Neural crest cell (in vitro differentiated cells): Measurements from ENCODE around the gene PF4V1. TPM values are rescaled to one million over a fixed set of nuclear protein-coding genes. Genes with fewer than 3 reads are reported as not detected.

Experiments used
- DNase-seq: peaks from one replicate; pipeline ENCODE4 v3.0.0; 2021; ENCODE audit warnings: low read depth, mixed read lengths, low spot score
- H3K27ac Mint-ChIP-seq: one replicate; pipeline ENCODE4 v1.8.0; 2021; ENCODE audit warnings: mild to moderate bottlenecking, mixed read lengths; ENCODE audit not compliant: unreplicated experiment
- H3K27me3 Mint-ChIP-seq: 2 replicates; pipeline ENCODE4 v1.8.0; 2021; ENCODE audit warnings: low read depth, mild to moderate bottlenecking, mixed read lengths
- H3K36me3 Mint-ChIP-seq: 2 replicates; pipeline ENCODE4 v1.8.0; 2021; ENCODE audit warnings: low read depth, mild to moderate bottlenecking, mixed read lengths
- H3K4me1 Mint-ChIP-seq: 2 replicates; pipeline ENCODE4 v1.8.0; 2021; ENCODE audit warnings: mixed read lengths
- H3K4me3 Mint-ChIP-seq: one replicate; pipeline ENCODE4 v1.8.0; 2021; ENCODE audit warnings: mild to moderate bottlenecking, mixed read lengths
- H3K9me3 Mint-ChIP-seq: 2 replicates; pipeline ENCODE4 v1.8.0; 2021; ENCODE audit warnings: mixed read lengths
- CTCF ChIP-seq: fragments of 200-600 bp; sonication (generic); conservative IDR thresholded peaks from 2 replicates; pipeline ENCODE4 v1.5.0; 2021; ENCODE audit warnings: antibody characterized with exemption, mild to moderate bottlenecking
- total RNA-seq: library from RNA; stranded (reverse); gene quantifications from 2 replicates; pipeline ENCODE4 v1.2.1, GENCODE V29; 2021

Gene PF4V1
- total RNA-seq, 1 donor from 2014 or later, result not detected

GRCh38 chr4:73875401-73875800 is 22.3 kb downstream of the PF4V1 start:
- no peak for TF ChIP-seq CTCF
- Mint-ChIP-seq H3K27ac (no peak overlapping the region), H3K4me3 (no peak overlapping the region), H3K4me1 (no peaks in the 10 kb centered on the region), H3K36me3 (no peaks in the 10 kb centered on the region), H3K9me3 (no peaks in the 10 kb centered on the region), H3K27me3 (peaks cover 43% of the 10 kb centered on the region)
- DNase-seq, result no peak

DNA sequence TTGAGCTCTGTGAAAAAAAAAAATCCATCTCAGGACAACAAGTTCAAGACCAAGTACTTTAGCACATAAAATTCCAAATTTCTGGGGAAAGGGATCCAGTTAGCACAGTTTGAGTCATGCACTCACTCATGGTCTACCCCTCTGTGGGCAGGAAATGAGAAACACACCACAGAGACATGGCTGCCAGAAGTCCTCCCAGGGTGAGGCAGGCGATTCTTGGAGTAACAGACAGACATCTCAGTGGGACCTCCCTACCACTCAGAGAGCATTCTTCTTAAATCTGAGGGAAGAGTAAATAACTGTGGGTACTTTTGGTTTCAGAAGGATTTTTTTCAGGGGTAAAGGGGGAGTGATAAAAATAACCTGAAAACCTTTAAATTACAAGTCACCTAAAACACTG is 30.2 kb downstream of the PF4V1 start:
- H3K36me3 Mint-ChIP-seq, result no peaks in the 10 kb centered on the region

GRCh38 chr4:73885574-73886267 is 32.6 kb downstream of the PF4V1 start:
- no peaks in the 10 kb centered on the region for H3K9me3 Mint-ChIP-seq
- no peak overlapping the region for H3K27ac Mint-ChIP-seq
- no peaks in the 10 kb centered on the region for H3K4me1 Mint-ChIP-seq
- TF ChIP-seq CTCF, result no peak
- no peaks in the 10 kb centered on the region for H3K36me3 Mint-ChIP-seq
- H3K4me3 Mint-ChIP-seq, result no peak overlapping the region
- DNase-seq, result no peak
- H3K27me3 Mint-ChIP-seq, result peaks cover 3% of the 10 kb centered on the region

More for the DNA sequence above, 30.2 kb downstream of the PF4V1 start:
- H3K4me1 Mint-ChIP-seq, result no peaks in the 10 kb centered on the region
- peaks cover 11% of the 10 kb centered on the region for H3K27me3 Mint-ChIP-seq
- no peak overlapping the region for H3K4me3 Mint-ChIP-seq
- no peak for DNase-seq
- no peak overlapping the region for H3K27ac Mint-ChIP-seq
- no peak for TF ChIP-seq CTCF
- no peaks in the 10 kb centered on the region for H3K9me3 Mint-ChIP-seq

- Mint-ChIP-seq H3K27me3 (no peaks in the 10 kb centered on the region), H3K4me3 (no peak overlapping the region), H3K4me1 (no peaks in the 10 kb centered on the region), H3K9me3 (no peaks in the 10 kb centered on the region), H3K27ac (no peak overlapping the region), H3K36me3 (no peaks in the 10 kb centered on the region)
- no peak for DNase-seq
- TF ChIP-seq CTCF, result no peak
These were observed 38.2 kb downstream of the PF4V1 start for GRCh38 chr4:73891326-73891725.

DNA sequence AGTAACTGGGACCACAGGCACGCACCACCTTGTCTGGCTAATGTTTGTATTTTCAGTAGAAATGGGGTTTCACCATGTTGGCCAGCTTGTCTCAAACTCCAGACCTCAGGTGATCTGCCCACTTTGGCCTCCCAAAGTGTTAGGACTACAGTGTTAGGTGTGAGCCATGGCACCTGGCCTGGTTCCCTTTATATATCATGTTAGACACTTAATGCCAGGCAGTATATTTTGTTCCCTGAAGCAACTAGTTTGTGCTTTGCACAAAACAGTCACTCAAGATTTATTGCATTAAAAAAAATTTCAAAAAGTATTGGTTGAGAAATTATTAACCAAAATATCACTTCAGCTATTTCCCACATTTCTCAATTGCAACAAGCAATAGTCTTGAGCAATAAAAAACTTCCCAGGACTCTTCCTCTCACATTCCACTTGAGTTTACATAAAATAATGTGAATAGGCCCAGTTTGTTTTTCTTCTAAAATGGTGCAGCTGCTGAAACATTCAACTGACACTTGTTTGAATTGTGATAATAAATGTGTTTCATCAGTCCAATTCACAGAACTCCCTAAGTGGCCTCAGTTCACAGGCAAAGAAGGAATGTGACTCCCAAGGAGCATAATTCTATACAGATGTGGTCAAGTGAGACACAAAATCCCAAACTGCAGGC is 38.8 kb downstream of the PF4V1 start:
- no peak overlapping the region for H3K27ac Mint-ChIP-seq
- no peak for TF ChIP-seq CTCF
- no peak for DNase-seq
- no peaks in the 10 kb centered on the region for H3K4me1 Mint-ChIP-seq
- H3K9me3 Mint-ChIP-seq, result no peaks in the 10 kb centered on the region
- no peaks in the 10 kb centered on the region for H3K27me3 Mint-ChIP-seq
- H3K36me3 Mint-ChIP-seq, result no peaks in the 10 kb centered on the region
- H3K4me3 Mint-ChIP-seq, result no peak overlapping the region
